NT2/D1 (cell line): Measurements from ENCODE around the gene SAT2.

ENCODE experiments used
- YY1 ChIP-seq: IDR thresholded peaks from 2 replicates; pipeline ENCODE4 v1.6.1; 2011; ENCODE audit not compliant: insufficient read length, insufficient read depth
- ZNF274 ChIP-seq: IDR thresholded peaks from 2 replicates; pipeline ENCODE4 v1.6.1; 2011; ENCODE audit warnings: mild to moderate bottlenecking, low read depth, low read length

GRCh38 chr17:7647018-7647417, 19.4 kb upstream of the SAT2 start:
- TF ChIP-seq ZNF274, result no peak
- TF ChIP-seq YY1, result no peak
